HG03342 (cell line): ENCODE data around the gene LIME1.

Experiments used
- ATAC-seq: cut with Tn5 transposase; IDR thresholded peaks from one replicate; pipeline ENCODE4 v1.9.1; 2021; ENCODE audit warnings: mild to moderate bottlenecking, moderate library complexity; ENCODE audit not compliant: unreplicated experiment

The LIME1 gene

DNA sequence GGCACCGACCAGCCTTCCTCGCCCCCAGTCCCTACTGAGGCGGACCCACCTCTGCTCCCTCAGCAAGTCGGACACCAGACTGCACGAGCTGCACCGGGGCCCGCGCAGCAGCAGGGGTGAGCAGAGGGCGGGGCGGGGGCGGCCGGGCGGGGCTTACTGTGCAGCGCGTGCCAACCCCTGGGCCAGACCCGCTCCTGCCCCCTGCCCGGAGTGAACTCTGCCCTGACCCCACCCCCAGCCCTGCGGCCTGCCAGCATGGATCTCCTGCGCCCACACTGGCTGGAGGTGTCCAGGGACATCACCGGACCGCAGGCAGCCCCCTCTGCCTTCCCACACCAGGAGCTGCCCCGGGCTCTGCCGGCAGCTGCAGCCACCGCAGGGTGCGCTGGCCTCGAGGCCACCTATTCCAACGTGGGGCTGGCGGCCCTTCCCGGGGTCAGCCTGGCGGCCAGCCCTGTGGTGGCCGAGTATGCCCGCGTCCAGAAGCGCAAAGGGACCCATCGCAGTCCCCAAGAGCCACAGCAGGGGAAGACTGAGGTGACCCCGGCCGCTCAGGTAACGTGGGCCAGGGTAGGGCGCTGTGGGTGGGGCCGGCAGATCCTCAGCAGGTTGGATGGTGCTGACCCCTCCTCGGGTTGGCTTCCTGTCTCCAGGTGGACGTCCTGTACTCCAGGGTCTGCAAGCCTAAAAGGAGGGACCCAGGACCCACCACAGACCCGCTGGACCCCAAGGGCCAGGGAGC, 1.7 kb downstream of the LIME1 start:
- ATAC-seq, result no peak

DNA sequence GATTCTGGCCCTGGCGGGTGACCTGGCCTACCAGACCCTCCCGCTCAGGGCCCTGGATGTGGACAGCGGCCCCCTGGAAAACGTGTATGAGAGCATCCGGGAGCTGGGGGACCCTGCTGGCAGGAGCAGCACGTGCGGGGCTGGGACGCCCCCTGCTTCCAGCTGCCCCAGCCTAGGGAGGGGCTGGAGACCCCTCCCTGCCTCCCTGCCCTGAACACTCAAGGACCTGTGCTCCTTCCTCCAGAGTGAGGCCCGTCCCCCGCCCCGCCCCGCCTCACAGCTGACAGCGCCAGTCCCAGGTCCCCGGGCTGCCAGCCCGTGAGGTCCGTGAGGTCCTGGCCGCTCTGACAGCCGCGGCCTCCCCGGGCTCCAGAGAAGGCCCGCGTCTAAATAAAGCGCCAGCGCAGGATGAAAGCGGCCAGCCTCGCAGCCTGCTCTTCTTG, 2.2 kb downstream of the LIME1 start:
- ATAC-seq, result no peak

DNA sequence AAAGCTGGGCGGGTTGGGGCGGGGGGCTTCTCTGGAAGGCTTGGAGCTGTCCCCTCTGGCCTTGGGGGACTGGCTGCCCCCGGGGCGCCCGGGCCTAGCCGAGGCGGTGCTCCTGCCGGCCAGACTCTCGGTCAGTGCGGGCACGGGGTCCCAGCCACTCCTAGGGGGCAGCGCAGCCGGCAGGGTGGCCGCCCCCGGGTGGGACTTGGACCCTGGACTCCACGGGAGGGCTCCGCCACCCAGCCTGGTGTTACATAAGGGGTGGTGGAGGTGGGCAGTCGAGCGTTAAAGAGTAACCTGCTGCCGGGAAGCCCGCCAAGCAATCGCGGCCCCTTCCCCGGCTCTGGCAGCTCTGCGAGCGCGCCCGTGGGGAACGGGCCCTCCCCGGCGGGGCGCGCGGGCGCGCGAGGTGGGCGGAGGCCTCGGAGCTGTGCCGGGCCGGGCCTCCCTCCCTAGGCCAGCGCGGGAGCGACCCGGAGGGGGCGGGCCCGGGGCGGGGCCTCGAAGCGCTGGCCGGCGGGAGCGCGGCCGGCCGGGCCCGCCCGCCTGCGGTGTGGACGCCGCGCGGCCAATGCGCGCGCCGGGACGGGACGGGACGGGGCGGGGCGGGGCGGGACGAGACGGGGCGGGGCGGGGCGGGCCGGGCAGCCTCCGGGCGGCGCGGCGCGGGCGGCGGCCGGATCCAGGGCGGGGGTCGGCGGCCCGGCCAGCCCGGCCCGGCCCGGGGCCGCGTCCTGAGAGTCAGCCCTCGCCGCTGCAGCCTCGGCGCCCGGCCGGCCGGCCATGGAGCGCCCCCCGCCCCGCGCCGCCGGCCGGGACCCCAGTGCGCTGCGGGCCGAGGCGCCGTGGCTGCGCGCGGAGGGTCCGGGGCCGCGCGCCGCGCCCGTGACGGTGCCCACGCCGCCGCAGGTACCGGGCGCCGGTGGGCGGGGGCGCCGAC, 2.9 kb downstream of the LIME1 start, which contains the start of gene SLC2A4RG:
Gene SLC2A4RG, plus strand, starts transcription at position 647 of the 940 bp plus-strand sequence. Its CDS starts 137 bp downstream, at position 784.
- peak; percentile 39 for ATAC-seq

DNA sequence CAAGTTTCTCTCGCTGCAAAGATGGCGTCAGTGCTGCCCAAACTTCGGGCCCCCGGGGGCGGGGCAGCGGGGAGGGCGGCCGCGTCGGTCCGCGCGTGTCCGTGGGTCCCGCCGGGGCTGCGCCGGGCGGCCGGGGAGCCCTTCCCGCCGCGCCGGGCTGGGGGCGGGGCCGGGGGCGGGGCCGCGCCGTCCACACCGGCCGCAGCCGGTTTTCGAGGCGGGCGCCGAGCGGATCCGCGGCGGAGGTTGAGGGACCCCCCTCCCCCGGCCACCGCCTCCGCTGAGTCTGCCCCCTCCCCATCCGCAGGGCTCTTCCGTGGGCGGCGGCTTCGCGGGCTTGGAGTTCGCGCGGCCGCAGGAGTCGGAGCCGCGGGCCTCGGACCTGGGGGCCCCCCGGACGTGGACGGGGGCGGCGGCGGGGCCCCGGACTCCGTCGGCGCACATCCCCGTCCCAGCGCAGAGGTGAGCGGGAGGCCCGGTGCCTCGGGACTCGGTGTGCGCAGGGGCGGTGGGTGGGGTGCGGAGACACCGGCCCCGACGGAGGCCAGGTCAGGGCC, 3.7 kb downstream of the LIME1 start:
- ATAC-seq, result peak; percentile 24

DNA sequence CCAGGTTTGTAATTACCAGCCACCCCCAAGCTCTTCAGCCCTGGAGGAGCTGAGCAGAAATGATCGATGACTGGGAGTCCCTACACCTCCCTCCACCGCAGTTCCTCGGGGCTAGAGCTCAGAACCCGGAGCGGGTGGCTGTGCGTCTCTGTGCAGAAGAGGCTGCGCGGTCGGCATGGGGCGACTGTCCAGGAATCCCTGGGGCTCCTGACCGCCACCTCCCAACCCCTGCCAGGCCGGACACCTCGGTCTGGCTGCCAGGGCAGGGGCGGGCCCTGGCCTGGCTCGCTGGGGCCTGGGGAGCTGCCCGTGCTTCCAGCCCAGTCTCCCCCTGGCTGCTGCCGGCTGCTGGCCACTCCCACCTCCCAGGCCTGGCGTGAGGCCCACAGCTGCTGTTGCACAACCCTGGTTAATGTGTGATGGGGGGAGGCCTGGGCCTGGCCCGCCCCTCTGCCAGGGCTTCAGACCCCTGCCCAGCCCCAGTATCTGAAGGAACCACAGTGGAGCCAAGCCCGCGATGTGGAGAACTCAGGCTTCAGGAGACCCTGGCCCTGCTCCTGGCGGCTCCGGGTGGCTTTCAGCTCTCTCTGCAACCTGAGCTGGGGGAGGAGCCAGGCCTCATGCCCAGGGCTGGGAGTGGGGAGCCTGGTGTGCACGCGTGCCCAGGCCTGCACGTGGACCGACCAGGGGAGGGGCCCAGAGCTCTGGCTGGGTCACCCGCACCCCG, 4.3 kb downstream of the LIME1 start:
- no peak for ATAC-seq

DNA sequence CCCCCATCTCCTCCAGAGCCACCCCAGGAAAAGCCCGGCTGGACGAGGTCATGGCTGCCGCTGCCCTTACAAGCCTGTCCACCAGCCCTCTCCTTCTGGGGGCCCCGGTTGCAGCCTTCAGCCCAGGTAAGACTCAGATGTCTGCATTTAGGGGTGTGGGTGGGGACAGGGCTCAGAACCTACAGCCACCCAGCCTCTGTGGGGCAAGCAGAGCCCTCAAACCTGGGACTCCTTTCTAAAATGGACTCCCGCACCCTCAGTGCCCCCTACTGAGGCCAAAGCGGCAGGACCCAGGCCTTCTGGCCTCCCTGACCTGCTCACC, 4.9 kb downstream of the LIME1 start:
- no peak for ATAC-seq

DNA sequence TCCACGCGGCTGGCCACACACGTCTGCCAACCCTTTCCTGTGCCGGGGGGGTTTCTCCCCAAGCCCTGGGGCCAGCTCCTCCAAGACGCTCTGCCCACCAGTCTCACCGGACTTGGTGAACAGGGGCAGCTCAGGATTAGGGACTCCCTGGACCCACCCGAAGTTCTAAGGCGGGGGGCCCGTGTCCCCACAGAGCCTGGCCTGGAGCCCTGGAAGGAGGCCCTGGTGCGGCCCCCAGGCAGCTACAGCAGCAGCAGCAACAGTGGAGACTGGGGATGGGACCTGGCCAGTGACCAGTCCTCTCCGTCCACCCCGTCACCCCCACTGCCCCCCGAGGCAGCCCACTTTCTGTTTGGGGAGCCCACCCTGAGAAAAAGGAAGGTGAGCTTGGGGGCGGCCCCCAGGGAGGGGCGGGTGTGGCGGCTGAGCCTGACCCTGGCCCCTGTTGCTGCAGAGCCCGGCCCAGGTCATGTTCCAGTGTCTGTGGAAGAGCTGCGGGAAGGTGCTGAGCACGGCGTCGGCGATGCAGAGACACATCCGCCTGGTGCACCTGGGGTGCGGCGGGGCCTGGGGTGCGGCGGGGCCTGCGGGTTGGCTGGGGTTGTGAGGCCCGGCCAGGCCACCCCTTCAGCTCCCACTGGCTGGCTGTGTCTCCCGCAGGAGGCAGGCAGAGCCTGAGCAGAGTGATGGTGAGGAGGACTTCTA, 5.4 kb downstream of the LIME1 start:
- ATAC-seq, result no peak

DNA sequence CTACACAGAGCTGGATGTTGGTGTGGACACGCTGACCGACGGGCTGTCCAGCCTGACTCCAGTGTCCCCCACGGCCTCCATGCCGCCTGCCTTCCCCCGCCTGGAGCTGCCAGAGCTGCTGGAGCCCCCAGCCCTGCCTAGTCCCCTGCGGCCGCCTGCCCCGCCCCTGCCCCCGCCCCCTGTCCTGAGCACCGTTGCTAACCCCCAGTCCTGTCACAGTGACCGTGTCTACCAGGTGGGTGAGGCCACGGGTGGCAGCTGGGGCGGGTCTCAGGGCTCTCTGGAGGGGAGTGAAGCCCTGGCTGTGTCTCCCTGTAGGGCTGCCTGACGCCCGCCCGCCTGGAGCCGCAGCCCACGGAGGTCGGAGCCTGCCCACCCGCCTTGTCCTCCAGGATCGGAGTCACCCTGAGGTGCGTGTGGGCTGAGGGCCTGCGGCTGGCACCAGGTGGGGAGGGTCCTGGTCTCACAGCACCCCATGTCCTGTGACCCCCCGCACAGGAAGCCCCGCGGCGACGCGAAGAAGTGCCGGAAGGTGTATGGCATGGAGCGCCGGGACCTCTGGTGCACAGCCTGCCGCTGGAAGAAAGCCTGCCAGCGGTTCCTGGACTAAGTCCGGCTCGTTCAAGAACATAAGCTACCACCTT, 6.0 kb downstream of the LIME1 start:
- ATAC-seq, result no peak

DNA sequence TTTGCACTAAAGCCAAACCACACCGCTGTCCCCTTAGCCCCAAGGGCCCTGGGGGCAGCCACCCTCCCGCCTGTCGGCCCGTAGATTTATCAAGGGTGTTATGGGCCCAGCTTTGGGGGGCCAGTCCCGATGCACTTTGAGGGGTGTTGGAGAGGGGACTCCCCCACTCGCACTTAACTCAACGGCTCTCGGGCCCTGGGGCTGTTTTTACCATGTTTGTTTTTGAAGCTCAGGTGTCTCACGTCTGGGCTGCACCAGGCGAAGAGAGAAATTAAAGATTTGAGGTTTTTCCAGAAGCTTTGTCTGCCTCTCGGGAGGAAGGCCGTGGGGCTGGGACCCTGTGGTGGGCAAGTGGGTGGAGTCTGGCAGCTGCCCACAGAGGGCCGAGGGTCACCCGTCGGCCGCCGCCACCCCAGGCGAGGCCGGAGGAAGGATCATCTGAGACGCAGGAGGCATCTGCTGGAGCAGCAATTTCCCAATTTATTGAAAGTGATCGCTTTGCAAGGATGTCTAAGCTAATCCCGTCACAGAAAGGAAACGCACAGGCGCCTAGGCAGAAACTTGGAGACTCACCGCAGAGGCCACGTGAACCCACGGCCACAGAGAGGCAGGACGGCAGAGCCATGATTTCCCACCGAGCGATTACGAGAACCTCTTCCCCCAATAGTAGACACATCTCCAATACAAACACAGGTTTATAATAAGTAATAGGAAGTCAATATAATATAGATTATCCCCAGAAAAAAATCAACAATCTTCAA, 6.9 kb downstream of the LIME1 start:
- ATAC-seq, result no peak

DNA sequence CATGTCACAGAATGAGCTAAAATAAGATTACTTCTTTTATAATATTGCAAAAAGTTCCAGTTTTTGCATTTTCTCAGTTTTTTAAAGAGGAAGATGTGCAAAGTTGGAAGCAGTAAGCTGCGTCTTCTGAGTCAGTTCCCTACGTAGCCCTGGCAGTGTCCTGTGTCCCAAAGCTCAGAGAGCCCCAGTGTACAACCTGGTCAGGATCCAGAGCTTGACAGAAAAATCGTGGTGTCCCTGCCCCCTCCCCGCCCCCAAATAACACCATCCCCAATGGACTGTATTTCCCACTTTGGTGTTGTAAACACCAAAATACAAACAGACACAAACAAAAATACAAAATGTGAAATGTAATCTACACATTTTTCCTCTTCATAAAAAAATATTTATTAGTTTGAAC, 7.7 kb downstream of the LIME1 start:
- ATAC-seq, result no peak

DNA sequence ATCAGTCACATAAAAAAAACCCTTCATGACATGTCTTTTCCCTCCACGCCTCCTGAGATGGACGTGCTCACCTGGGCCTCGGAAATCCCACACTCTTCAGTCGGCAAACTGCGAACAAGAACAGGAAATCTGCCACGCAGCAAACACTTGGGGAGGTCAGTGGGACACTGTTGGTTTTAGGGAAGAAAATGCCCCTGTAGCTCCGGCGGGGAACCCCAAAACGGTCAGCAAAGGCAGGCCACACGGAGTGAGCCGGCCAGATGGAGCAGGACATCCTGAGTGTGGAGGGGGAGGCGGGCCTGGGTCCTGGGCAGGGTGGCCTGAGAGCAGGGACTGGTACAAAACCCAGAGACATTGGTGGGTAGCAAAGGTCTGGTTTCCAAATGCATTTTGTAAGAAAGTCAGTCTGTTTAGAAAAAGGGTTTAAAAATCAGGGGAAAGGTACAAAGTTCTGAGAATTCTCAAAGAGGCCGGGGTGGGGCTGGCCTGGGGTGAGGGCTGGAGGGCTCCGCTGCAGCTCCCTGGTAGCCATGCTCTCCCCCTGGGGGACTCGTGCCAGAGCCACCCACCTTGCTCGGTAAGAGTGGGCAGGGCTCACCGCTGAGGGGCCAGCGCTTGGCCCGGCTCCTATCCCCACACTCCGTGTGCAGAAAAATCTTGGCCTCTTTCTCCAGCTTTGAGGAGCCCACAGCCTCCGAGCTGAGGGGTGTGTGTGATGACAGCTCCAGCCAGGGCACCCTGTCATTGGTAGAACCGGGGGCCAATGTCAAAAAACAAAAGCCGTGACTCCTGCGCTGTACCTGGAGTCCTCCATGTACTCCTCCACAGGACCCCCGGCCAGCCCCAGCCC, 8.3 kb downstream of the LIME1 start:
- ATAC-seq, result no peak

DNA sequence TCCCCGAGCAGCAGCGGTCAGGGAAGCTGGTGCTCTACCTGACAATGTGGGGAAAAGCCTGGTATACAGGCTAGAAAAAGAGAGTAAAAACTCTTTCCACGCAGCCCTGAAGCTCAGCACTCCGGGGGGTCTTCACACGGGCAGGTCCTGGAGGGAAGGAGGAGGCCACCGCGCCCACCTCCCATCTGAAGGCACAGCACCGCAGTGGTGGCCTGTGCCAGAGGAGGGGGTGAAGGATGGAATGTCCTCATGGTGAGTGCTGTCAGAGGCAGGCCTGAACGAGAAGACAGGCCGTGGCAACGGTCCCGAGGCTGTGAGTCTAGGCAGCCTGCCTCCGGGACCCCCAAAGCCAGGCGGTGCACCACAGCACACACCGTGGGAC, 9.0 kb downstream of the LIME1 start:
- ATAC-seq, result no peak

DNA sequence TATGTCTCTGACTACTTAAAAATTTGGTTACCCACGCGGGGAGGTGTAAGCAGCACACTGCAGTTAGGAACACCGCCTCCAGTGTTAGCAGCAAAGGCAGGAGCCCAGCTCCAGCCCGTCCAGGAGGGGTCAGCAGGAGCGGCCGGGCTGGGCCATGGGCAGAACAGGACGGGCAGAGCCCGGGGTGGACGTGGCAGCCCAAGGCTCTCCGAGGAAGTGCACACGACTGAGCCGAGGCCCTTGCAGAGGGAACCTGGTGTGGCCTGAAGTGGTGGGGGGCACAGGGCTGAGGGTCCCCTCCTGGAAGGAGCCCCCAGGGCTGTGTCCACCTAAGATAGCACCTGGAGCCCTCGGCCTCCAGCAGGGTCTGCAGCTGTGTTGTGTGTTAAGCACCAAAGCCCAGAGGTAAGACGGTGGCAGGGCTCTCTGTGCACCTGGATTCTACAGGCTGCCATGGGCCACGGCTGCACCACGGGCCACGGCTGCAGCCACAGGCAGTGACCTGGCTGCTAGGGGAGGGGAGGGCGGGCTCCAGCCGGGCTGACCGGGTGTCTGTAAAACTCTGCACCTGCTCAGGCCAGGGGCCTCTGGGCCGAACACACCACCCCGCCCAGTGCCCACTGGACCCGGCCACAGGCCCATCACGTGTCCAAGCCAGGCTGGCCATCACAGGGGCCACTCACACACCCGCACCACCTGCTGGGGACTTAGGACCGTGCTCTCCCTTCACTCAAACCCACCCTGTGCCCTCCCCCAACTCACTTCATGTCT, 9.7 kb downstream of the LIME1 start:
- no peak for ATAC-seq

DNA sequence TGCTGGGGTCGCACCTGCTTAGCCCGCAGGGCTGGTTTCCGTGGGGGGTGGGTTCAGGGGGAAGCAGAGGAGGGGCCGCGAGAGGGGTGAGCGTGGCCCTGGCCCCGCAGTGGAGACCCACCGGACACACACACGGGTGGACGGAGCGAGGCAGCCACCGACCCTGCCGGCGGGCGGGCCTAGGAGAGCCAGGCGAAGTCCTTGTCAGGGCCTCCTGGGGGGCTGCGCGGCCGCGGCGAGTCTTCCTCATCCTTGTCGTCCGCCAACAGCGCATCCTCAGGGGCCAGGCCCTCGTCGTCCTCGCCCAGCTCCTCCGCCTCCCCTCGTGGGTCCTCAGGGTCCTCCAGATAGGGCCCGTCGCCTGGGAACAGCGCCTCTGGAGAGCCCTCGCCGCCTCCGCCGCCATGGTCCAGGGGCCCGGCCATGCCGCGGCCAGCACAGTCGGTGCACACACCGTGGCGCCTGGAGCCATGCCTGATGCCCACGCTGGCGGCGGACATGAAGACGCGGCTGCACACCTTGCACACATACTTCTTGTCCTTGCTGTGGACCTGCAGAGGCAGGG, 10.4 kb downstream of the LIME1 start:
- ATAC-seq, result no peak

DNA sequence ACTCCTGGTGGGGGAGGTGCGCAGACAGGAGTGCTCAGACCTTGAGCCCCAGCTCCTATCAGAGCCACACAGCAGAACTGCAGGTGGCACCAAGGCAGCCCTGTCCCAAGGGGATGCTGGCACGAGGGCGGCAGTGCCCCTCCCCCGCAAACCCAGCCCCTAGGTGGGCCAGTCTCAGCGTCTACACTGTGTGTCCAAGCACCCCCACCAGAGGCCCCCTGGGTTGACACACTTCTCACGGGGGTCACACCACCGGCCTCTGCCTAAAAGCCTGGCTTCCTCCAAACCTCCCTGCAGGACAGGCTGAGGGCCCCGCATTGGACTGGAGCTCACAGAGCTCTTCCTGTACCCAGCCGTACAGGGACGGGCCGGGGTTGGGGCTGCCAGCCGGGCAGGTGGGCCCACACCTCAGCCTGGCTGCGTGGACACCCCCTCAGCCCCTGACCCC, 11.2 kb downstream of the LIME1 start:
- no peak for ATAC-seq

DNA sequence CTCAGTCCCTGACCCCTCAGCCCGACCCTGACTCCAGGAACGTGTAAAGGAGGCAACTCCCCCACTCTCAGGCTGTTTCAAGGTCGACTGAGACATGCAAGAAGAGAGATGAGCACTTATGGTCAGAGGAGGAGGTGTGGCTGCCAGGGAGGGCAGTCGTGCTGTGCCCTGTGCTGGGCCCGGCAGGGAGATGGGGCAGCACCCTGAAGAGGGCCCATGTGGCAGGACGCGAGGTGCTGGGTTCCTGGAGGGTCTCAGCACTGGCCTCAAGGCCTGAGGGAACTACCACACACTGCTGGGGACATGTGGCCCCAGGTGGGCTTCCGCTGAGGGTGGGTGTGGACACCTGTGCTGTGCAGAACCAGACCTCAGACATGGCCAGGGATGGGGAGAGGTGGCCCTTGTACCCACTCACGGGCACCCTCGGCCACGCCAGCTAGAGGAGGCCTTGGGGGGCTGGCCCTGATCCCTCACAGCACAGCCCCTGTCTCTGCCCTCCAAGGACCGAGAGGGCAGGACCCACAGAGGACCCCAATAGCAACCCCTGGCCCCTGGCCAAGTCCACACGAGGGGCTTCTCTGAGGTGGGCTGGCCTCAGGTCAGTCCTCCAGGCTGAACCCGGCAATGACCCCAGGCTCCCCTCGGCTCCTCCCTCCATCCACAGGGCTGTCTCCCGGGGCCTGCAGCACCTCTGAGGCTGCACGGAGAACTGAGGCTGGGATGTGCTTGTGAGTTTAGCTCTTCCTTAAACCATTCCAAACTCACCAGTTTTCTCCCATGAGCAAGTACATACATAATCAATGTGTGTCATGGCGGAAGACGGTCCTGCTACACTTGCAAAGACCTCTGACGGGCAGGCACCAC, 11.8 kb downstream of the LIME1 start:
- no peak for ATAC-seq
